ENCODE data around the gene CSNK2A2. TPM values are rescaled to one million over a fixed set of nuclear protein-coding genes. Genes with fewer than 3 reads are reported as not detected.

The CSNK2A2 gene
- total RNA-seq, 2 donors from 2014 or later = 27.8 to 65.0 TPM

- WGBS = 65% methylated on average over 6 of the region's 6 CpGs
- H3K36me3 ChIP-seq = peaks cover 3 to 9% of the 10 kb centered on the region in 2 donors
- no peak for DNase-seq (ENCODE audit: low spot score)
- TF ChIP-seq CTCF (IDR thresholded peaks at IDR 0.05) = no peak
- no peak for TF ChIP-seq POLR2AphosphoS5 (IDR thresholded peaks at IDR 0.05)
- no peaks in the 10 kb centered on the region for H3K4me1 ChIP-seq (replicated peaks)
- no peaks in the 10 kb centered on the region for H3K9me3 ChIP-seq
- H3K4me3 ChIP-seq = no peak overlapping the region
- intact Hi-C loops (cut with DNase I) = no loop called here
- no peaks in the 10 kb centered on the region for H3K27me3 ChIP-seq (replicated peaks; ENCODE audit: insufficient read depth)
- H3K27ac ChIP-seq = no peak overlapping the region
These were observed 11.5 kb downstream of the CSNK2A2 start for GRCh38 chr16:58186176-58186944.

GRCh38 chr16:58177353-58177710 lies 20.6 kb downstream of the CSNK2A2 start:
- H3K36me3 ChIP-seq = no peaks in the 10 kb centered on the region
- TF ChIP-seq POLR2AphosphoS5 (IDR thresholded peaks at IDR 0.05) (no peak), CTCF (IDR thresholded peaks at IDR 0.05) (no peak), POLR2A (IDR thresholded peaks at IDR 0.05) (no peak)
- no peaks in the 10 kb centered on the region for H3K9me3 ChIP-seq
- 76% methylated on average over 1 of the region's 1 CpG for WGBS
- DNase-seq (ENCODE audit: low spot score) = no peak
- intact Hi-C loops (cut with DNase I) = no loop called here
- no peak overlapping the region for H3K27ac ChIP-seq
- no peak overlapping the region for H3K4me3 ChIP-seq
- H3K27me3 ChIP-seq (replicated peaks; ENCODE audit: insufficient read depth) = no peaks in the 10 kb centered on the region
- H3K4me1 ChIP-seq (replicated peaks) = no peaks in the 10 kb centered on the region

GRCh38 chr16:58176608-58177352 lies 21.1 kb downstream of the CSNK2A2 start:
- Histone ChIP-seq H3K27me3 (replicated peaks; ENCODE audit: insufficient read depth) (no peaks in the 10 kb centered on the region), H3K9me3 (no peaks in the 10 kb centered on the region), H3K36me3 (no peaks in the 10 kb centered on the region), H3K4me1 (replicated peaks) (no peaks in the 10 kb centered on the region), H3K4me3 (no peak overlapping the region), H3K27ac (no peak overlapping the region)
- no peak for DNase-seq (ENCODE audit: low spot score)
- intact Hi-C loops (cut with DNase I) = no loop called here
- WGBS = 92% methylated on average over 5 of the region's 5 CpGs
- TF ChIP-seq POLR2A (IDR thresholded peaks at IDR 0.05) (no peak), POLR2AphosphoS5 (IDR thresholded peaks at IDR 0.05) (no peak), CTCF (IDR thresholded peaks at IDR 0.05) (no peak)

GRCh38 chr16:58170223-58170622 lies 27.7 kb downstream of the CSNK2A2 start:
- H3K36me3 ChIP-seq = no peaks in the 10 kb centered on the region
- H3K4me3 ChIP-seq = no peak overlapping the region
- intact Hi-C loops (cut with DNase I) = no loop called here
- no peaks in the 10 kb centered on the region for H3K4me1 ChIP-seq (replicated peaks)
- TF ChIP-seq POLR2AphosphoS5 (IDR thresholded peaks at IDR 0.05) (no peak), CTCF (IDR thresholded peaks at IDR 0.05) (no peak), POLR2A (IDR thresholded peaks at IDR 0.05) (no peak)
- H3K9me3 ChIP-seq = no peaks in the 10 kb centered on the region
- DNase-seq (ENCODE audit: low spot score) = no peak
- no peak overlapping the region for H3K27ac ChIP-seq
- WGBS = 100% methylated on average over 2 of the region's 2 CpGs
- H3K27me3 ChIP-seq (replicated peaks; ENCODE audit: insufficient read depth) = no peaks in the 10 kb centered on the region

All from prostate gland (tissue), 2 donors.